ENCODE measurements around the gene SLC22A5. TPM values are rescaled to one million over a fixed set of nuclear protein-coding genes. Genes with fewer than 3 reads are reported as not detected.

Gene SLC22A5
- total and polyA plus RNA-seq, 9 of the 15 experiments (the other 6 are each of a cell fraction or from before 2014, with no cell fraction given), result 3.0 to 16.6 (median 8.3) TPM

- Histone ChIP-seq H2AFZ (ENCODE audit: low read depth, low read length) (no peak overlapping the region), H3K27me3 (ENCODE audit: control insufficient read depth in 2 of 2, insufficient read depth in 2 of 2, low read length in 2 of 2) (no peaks in the 10 kb centered on the region), H3K4me1 (replicated peaks in 1 of 2; ENCODE audit: control insufficient read depth in 2 of 2, insufficient read depth in 2 of 2, low read length in 2 of 2) (peaks cover 2 to 7% of the 10 kb centered on the region in 2 experiments; a peak in 4 of 5 replicates), H3K27ac (ENCODE audit: extremely low read depth, low read depth, low read length) (no peak overlapping the region), H3K9me1 (ENCODE audit: control insufficient read depth, insufficient read depth, low read length) (no peaks in the 10 kb centered on the region), H3K79me2 (ENCODE audit: control insufficient read depth, insufficient read depth, low read length) (no peaks in the 10 kb centered on the region; the same call in 1 of the 3 replicates), H4K20me1 (replicated peaks; ENCODE audit: control insufficient read depth, insufficient read depth, low read length) (no peaks in the 10 kb centered on the region), H3K4me3 (no peak overlapping the region), H3K36me3 (ENCODE audit: control insufficient read depth, insufficient read depth, low read length) (peaks cover 7% of the 10 kb centered on the region), H3K9ac (ENCODE audit: insufficient read depth in 1 of 2, low read depth in 2 of 2, low read length in 2 of 2) (no peak overlapping the region), H3K4me2 (ENCODE audit: insufficient read depth, low read length) (no peak overlapping the region), H3K9me3 (replicated peaks; ENCODE audit: control insufficient read depth, insufficient read depth, low read depth, low read length) (no peaks in the 10 kb centered on the region)
- WGBS (ENCODE audit: insufficient coverage, low coverage, missing lambda C conversion rate), result 50% methylated on average over 1 of the region's 1 CpG
- BruUV-seq (replicated peaks), result no TSS peak
- ATAC-seq, result no peak
- CTCF ChIA-PET (ENCODE audit: low intra/inter-chr PET ratio), result no interaction called here
- peak; percentile 85 for TF ChIP-seq CEBPB (tag; IDR thresholded peaks at IDR 0.05)
- no peak for TF ChIP-seq HDAC1 (IDR thresholded peaks at IDR 0.05)
- no peak for TF ChIP-seq ZNF354B (CRISPR knock-in tag; IDR thresholded peaks at IDR 0.05)
- peak; percentile 23; the same call in 1 of the 2 replicates for TF ChIP-seq CEBPG (CRISPR knock-in tag; IDR thresholded peaks at IDR 0.05)
- peak in 1 of 2 experiments; percentile 68; a peak in 2 of 4 replicates for TF ChIP-seq CEBPG (tag; conservative IDR thresholded peaks at IDR 0.05 in 1 of 2, IDR thresholded peaks at IDR 0.05 in 1 of 2)
- no peak for TF ChIP-seq EWSR1 (IDR thresholded peaks at IDR 0.05; ENCODE audit: borderline replicate concordance, low read depth, partially characterized antibody)
- no peak for FAIRE-seq
- in situ Hi-C loops (cut with MboI) (no loop called here), intact Hi-C loops (cut with micrococcal nuclease) (no loop called here)
- POLR2A ChIA-PET, result no interaction called here
- no peak for DNase-seq (ENCODE audit: extremely low read depth in 1 of 4, low spot score in 3 of 4)
Measured at GRCh38 chr5:132364319-132364718, 5.2 kb upstream of the SLC22A5 start.

DNA sequence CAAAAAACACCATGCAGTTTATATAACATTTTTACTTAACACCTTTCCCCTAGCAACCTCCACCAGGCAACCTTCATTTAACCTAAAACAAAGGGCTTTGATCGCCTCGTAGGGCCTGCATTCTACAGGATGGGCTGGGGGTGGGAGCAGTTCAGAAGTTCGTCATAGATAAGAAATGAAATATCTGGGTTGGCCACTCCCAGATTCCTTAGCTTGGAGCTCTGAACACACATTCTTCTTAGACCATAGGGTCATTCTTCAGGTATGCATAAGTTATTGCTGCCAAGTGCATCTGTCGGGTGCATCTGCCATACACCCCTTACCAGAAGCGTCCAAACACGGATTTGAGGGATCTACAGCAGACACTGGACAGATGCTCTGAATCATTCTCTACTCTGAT lies 4.3 kb upstream of the SLC22A5 start:
- Histone ChIP-seq H3K4me1 (replicated peaks in 1 of 2; ENCODE audit: control insufficient read depth in 2 of 2, insufficient read depth in 2 of 2, low read length in 2 of 2) (peaks cover 8 to 11% of the 10 kb centered on the region in 2 experiments; a peak in 4 of 5 replicates), H3K4me3 (no peak overlapping the region), H3K9me1 (ENCODE audit: control insufficient read depth, insufficient read depth, low read length) (no peaks in the 10 kb centered on the region), H3K79me2 (ENCODE audit: control insufficient read depth, insufficient read depth, low read length) (peaks cover 7% of the 10 kb centered on the region), H4K20me1 (replicated peaks; ENCODE audit: control insufficient read depth, insufficient read depth, low read length) (no peaks in the 10 kb centered on the region), H3K9me3 (replicated peaks; ENCODE audit: control insufficient read depth, insufficient read depth, low read depth, low read length) (no peaks in the 10 kb centered on the region), H3K27ac (ENCODE audit: extremely low read depth, low read depth, low read length) (no peak overlapping the region), H3K27me3 (ENCODE audit: control insufficient read depth in 2 of 2, insufficient read depth in 2 of 2, low read length in 2 of 2) (no peaks in the 10 kb centered on the region), H3K36me3 (ENCODE audit: control insufficient read depth, insufficient read depth, low read length) (peaks cover 7% of the 10 kb centered on the region), H3K9ac (ENCODE audit: insufficient read depth in 1 of 2, low read depth in 2 of 2, low read length in 2 of 2) (no peak overlapping the region), H2AFZ (ENCODE audit: low read depth, low read length) (no peak overlapping the region), H3K4me2 (ENCODE audit: insufficient read depth, low read length) (no peak overlapping the region)
- ChIA-PET POLR2A (interaction anchor here (0.6 kb wide), 2 partner anchors 13 to 455 kb away, joined by 3 read pairs; no protein-coding TSS in a partner anchor), CTCF (ENCODE audit: low intra/inter-chr PET ratio) (no interaction called here)
- WGBS (ENCODE audit: insufficient coverage, low coverage, missing lambda C conversion rate), result 28% methylated on average over 6 of the region's 6 CpGs
- ATAC-seq, result no peak
- intact Hi-C loops (cut with micrococcal nuclease), result loop anchor here (5.0 kb wide), 1 partner anchor 48 kb away; no protein-coding TSS in a partner anchor
- FAIRE-seq, result peak; percentile 6
- no TSS peak for BruUV-seq (replicated peaks)
- peak; percentile 41 to 66 (median 60) for DNase-seq (ENCODE audit: extremely low read depth in 1 of 4, low spot score in 3 of 4)
- in situ Hi-C loops (cut with MboI), result no loop called here
- TF ChIP-seq GABPB1 (CRISPR knock-in tag; IDR thresholded peaks at IDR 0.05) (no peak), ZHX1 (conservative IDR thresholded peaks at IDR 0.05; ENCODE audit: low read length) (no peak), ZNF507 (tag; conservative IDR thresholded peaks at IDR 0.05) (no peak), ZBTB5 (IDR thresholded peaks at IDR 0.05) (no peak), POLR2G (IDR thresholded peaks at IDR 0.05; ENCODE audit: low read depth, low read length) (no peak)
